ENCODE measurements around the gene ABCA13.

ABCA13 gene

GRCh38 chr7:48217753-48218152 is 46.5 kb downstream of the ABCA13 start:
- in situ Hi-C loops (cut with MboI; ENCODE audit: low pct_unique_long_range_greater_than_20kb, low sequenced_read_pairs, unreplicated experiment): no loop called here
- TF ChIP-seq, protein P1, sequence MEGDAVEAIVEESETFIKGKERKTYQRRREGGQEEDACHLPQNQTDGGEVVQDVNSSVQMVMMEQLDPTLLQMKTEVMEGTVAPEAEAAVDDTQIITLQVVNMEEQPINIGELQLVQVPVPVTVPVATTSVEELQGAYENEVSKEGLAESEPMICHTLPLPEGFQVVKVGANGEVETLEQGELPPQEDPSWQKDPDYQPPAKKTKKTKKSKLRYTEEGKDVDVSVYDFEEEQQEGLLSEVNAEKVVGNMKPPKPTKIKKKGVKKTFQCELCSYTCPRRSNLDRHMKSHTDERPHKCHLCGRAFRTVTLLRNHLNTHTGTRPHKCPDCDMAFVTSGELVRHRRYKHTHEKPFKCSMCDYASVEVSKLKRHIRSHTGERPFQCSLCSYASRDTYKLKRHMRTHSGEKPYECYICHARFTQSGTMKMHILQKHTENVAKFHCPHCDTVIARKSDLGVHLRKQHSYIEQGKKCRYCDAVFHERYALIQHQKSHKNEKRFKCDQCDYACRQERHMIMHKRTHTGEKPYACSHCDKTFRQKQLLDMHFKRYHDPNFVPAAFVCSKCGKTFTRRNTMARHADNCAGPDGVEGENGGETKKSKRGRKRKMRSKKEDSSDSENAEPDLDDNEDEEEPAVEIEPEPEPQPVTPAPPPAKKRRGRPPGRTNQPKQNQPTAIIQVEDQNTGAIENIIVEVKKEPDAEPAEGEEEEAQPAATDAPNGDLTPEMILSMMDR (IDR thresholded peaks at IDR 0.05; ENCODE audit: extremely low read depth, insufficient read depth, missing control alignments): no peak
- no peak for DNase-seq (ENCODE audit: low spot score)

GRCh38 chr7:48224042-48224441 is 52.8 kb downstream of the ABCA13 start:
- no peak for DNase-seq (ENCODE audit: low spot score)
- in situ Hi-C loops (cut with MboI; ENCODE audit: low pct_unique_long_range_greater_than_20kb, low sequenced_read_pairs, unreplicated experiment): no loop called here
- TF ChIP-seq, protein P1 (IDR thresholded peaks at IDR 0.05; ENCODE audit: extremely low read depth, insufficient read depth, missing control alignments): no peak

DNA sequence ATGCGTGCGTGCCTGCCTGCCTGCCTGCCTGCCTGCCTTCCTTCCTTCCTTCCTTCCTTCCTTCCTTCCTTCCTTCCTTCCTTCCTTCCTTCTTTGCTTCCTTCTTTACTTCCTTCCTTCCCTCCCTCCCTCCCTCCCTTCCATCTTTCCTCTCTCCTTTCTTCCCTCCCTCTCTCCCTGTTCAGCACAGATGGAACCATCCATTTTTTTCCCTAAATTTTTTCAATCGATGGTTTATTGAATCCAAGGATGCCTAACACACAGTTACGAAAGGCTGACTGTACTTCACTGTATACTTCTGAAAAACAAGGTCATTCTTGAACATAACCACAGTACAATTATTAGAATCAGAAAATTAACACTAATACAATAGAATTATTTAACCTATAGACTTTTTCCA is 53.8 kb downstream of the ABCA13 start:
- TF ChIP-seq, protein P1 (IDR thresholded peaks at IDR 0.05; ENCODE audit: extremely low read depth, insufficient read depth, missing control alignments): no peak
- in situ Hi-C loops (cut with MboI; ENCODE audit: low pct_unique_long_range_greater_than_20kb, low sequenced_read_pairs, unreplicated experiment): no loop called here
- DNase-seq (ENCODE audit: low spot score): no peak

GRCh38 chr7:48237354-48237753 is 66.1 kb downstream of the ABCA13 start:
- DNase-seq (ENCODE audit: low spot score): no peak
- TF ChIP-seq, protein P1 (IDR thresholded peaks at IDR 0.05; ENCODE audit: extremely low read depth, insufficient read depth, missing control alignments): no peak
- in situ Hi-C loops (cut with MboI; ENCODE audit: low pct_unique_long_range_greater_than_20kb, low sequenced_read_pairs, unreplicated experiment): no loop called here

GRCh38 chr7:48242846-48243245 is 71.6 kb downstream of the ABCA13 start:
- in situ Hi-C loops (cut with MboI; ENCODE audit: low pct_unique_long_range_greater_than_20kb, low sequenced_read_pairs, unreplicated experiment): no loop called here
- TF ChIP-seq, protein P1 (IDR thresholded peaks at IDR 0.05; ENCODE audit: extremely low read depth, insufficient read depth, missing control alignments): no peak
- no peak for DNase-seq (ENCODE audit: low spot score)

GRCh38 chr7:48244864-48245271 is 73.6 kb downstream of the ABCA13 start:
- TF ChIP-seq, protein P1 (IDR thresholded peaks at IDR 0.05; ENCODE audit: extremely low read depth, insufficient read depth, missing control alignments): no peak
- DNase-seq (ENCODE audit: low spot score): no peak
- in situ Hi-C loops (cut with MboI; ENCODE audit: low pct_unique_long_range_greater_than_20kb, low sequenced_read_pairs, unreplicated experiment): no loop called here

Data from GM13977 (cell line).